Tibial nerve (tissue), 4 donors: ENCODE results near the gene IFI44. TPM values are rescaled to one million over a fixed set of nuclear protein-coding genes. Genes with fewer than 3 reads are reported as not detected.

Source experiments
- DNase-seq, 2 donors: peaks; one replicate each; pipeline ENCODE4 v3.0.0-alpha.2; 2019; ENCODE audit warnings: low spot score in 2 of 2
- H3K27ac ChIP-seq, 4 donors: fragments of 200-600 bp; sonication (generic) in 3 of 4; one replicate each; pipeline ENCODE4 v1.5.1; 2017 to 2019; ENCODE audit warnings: mild to moderate bottlenecking in 1 of 4
- H3K27me3 ChIP-seq, 2 donors: fragments of 200-600 bp; sonication (generic) in 1 of 2; one replicate each; pipeline versions ENCODE4 v1.5.1 to v1.6.0; 2017 to 2019
- H3K36me3 ChIP-seq, 3 donors: fragments of 200-600 bp; sonication (generic); one replicate each; pipeline ENCODE4 v1.5.1; 2018 to 2019
- H3K4me1 ChIP-seq, 4 donors: fragments of 200-600 bp; sonication (generic) in 3 of 4; one replicate each; pipeline ENCODE4 v1.5.1; 2017 to 2019
- H3K4me3 ChIP-seq, 4 donors: fragments of 200-600 bp; sonication (generic) in 3 of 4; one replicate each; pipeline ENCODE4 v1.5.1; 2017 to 2019; ENCODE audit warnings: mild to moderate bottlenecking in 1 of 4, moderate library complexity in 1 of 4
- H3K9me3 ChIP-seq, 4 donors: fragments of 200-600 bp; sonication (generic) in 3 of 4; one replicate each; pipeline ENCODE4 v1.5.1; 2017 to 2019
- EP300 ChIP-seq, 2 donors: sonication (generic); formaldehyde crosslinking; IDR thresholded peaks; one replicate each; pipeline ENCODE4 v1.6.1; 2017; ENCODE audit warnings: antibody characterized with exemption in 2 of 2, mild to moderate bottlenecking in 1 of 2
- POLR2A ChIP-seq, 2 donors: fragments of 450-650 bp; IDR thresholded peaks; one replicate each; pipeline ENCODE4 v1.6.1; 2017; ENCODE audit warnings: antibody characterized with exemption in 2 of 2, mild to moderate bottlenecking in 2 of 2, moderate library complexity in 2 of 2
- WGBS, 2 donors: methylation state at CpG; one replicate each; pipeline ENCODE4 v1.1.5; 2018; 5-methylcytosine and 5-hydroxymethylcytosine counted together
- total RNA-seq, 4 donors: library from RNA; depleted of rRNA; stranded (reverse); fragments of >200 nt; gene quantifications; one replicate each; pipeline ENCODE4 v1.1.0, GENCODE V29; 2016
- TF ChIP-seq, protein P1 (sequence below), 5 experiments: fragments of 200-600 bp in 3 of 5; fragments of 450-650 bp in 2 of 5; sonication (generic) in 3 of 5; IDR thresholded peaks; one replicate each; pipeline ENCODE4 v1.5.1; 2016 to 2019; ENCODE audit warnings: antibody characterized with exemption in 5 of 5, mild to moderate bottlenecking in 3 of 5, moderate library complexity in 2 of 5

The IFI44 gene
- total RNA-seq, 4 donors from 2014 or later = 19.8 to 39.8 (median 27.3) TPM

DNA sequence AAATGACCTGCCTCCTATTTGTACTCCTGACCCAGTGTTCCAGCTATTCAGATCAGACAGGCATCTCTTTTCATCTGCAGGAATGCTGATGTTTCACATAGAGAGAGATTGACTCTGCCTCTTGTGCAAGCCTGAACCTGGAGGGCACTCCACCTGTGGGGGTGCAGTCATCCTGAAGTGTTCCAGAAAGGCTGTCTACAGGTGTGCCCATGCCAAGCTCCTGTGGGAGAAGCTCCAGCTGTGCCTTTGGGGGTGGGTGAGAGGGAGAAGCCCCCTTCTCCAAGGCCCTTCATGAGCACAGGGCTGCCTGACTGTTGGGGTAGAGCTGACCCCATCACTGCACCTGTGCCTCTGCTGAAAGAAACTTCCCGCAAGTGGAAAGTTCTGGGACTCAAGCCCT lies 22.8 kb downstream of the IFI44 start:
- Histone ChIP-seq H3K9me3 (no peaks in the 10 kb centered on the region), H3K4me3 (no peak overlapping the region), H3K4me1 (peaks cover 0 to 7% (median 0%) of the 10 kb centered on the region in 4 donors), H3K27me3 (no peaks in the 10 kb centered on the region), H3K27ac (no peak overlapping the region), H3K36me3 (peaks cover 0 to 18% (median 0%) of the 10 kb centered on the region in 3 donors)
- TF ChIP-seq, protein P1, sequence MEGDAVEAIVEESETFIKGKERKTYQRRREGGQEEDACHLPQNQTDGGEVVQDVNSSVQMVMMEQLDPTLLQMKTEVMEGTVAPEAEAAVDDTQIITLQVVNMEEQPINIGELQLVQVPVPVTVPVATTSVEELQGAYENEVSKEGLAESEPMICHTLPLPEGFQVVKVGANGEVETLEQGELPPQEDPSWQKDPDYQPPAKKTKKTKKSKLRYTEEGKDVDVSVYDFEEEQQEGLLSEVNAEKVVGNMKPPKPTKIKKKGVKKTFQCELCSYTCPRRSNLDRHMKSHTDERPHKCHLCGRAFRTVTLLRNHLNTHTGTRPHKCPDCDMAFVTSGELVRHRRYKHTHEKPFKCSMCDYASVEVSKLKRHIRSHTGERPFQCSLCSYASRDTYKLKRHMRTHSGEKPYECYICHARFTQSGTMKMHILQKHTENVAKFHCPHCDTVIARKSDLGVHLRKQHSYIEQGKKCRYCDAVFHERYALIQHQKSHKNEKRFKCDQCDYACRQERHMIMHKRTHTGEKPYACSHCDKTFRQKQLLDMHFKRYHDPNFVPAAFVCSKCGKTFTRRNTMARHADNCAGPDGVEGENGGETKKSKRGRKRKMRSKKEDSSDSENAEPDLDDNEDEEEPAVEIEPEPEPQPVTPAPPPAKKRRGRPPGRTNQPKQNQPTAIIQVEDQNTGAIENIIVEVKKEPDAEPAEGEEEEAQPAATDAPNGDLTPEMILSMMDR (IDR thresholded peaks at IDR 0.05) = no peak
- TF ChIP-seq EP300 (IDR thresholded peaks at IDR 0.05) (no peak), POLR2A (IDR thresholded peaks at IDR 0.05) (no peak)
- DNase-seq = no peak
- 94 to 100% methylated on average over 1 of the region's 1 CpG for WGBS, 2 donors

GRCh38 chr1:78673120-78673519 lies 23.5 kb downstream of the IFI44 start:
- no peak for DNase-seq
- Histone ChIP-seq H3K9me3 (no peaks in the 10 kb centered on the region), H3K27ac (no peak overlapping the region), H3K4me1 (peaks cover 0 to 7% (median under 1%) of the 10 kb centered on the region in 4 donors), H3K36me3 (peaks cover 0 to 18% (median 0%) of the 10 kb centered on the region in 3 donors), H3K4me3 (no peak overlapping the region), H3K27me3 (no peaks in the 10 kb centered on the region)
- TF ChIP-seq, protein P1 (IDR thresholded peaks at IDR 0.05) = no peak
- TF ChIP-seq EP300 (IDR thresholded peaks at IDR 0.05) = no peak
- no peak for TF ChIP-seq POLR2A (IDR thresholded peaks at IDR 0.05)
- 91 to 95% methylated on average over 5 of the region's 5 CpGs for WGBS, 2 donors

GRCh38 chr1:78676347-78676982 lies 26.8 kb downstream of the IFI44 start:
- WGBS, 2 donors = 33 to 36% methylated on average over 9 of the region's 9 CpGs
- H3K27me3 ChIP-seq = no peaks in the 10 kb centered on the region

GRCh38 chr1:78676993-78677392 lies 27.4 kb downstream of the IFI44 start:
- H3K4me3 ChIP-seq = no peak overlapping the region
- H3K4me1 ChIP-seq = peaks cover 0 to 7% (median 2%) of the 10 kb centered on the region in 4 donors
- H3K9me3 ChIP-seq = no peaks in the 10 kb centered on the region
- WGBS, 2 donors = 45 to 53% methylated on average over 3 of the region's 3 CpGs
- H3K36me3 ChIP-seq = peaks cover 0 to 18% (median 0%) of the 10 kb centered on the region in 3 donors
- H3K27ac ChIP-seq = no peak overlapping the region
- H3K27me3 ChIP-seq = no peaks in the 10 kb centered on the region
- DNase-seq = no peak
- TF ChIP-seq EP300 (IDR thresholded peaks at IDR 0.05) (no peak), POLR2A (IDR thresholded peaks at IDR 0.05) (no peak)
- TF ChIP-seq, protein P1 (IDR thresholded peaks at IDR 0.05) = no peak

More at GRCh38 chr1:78676347-78676982, 26.8 kb downstream of the IFI44 start:
- no peak overlapping the region for H3K4me3 ChIP-seq
- H3K27ac ChIP-seq = no peak overlapping the region
- peak; percentile 32 to 92 for DNase-seq
- no peaks in the 10 kb centered on the region for H3K9me3 ChIP-seq
- TF ChIP-seq, protein P1 (IDR thresholded peaks at IDR 0.05) = peak; percentile 77 to 84 (median 82)
- TF ChIP-seq EP300 (IDR thresholded peaks at IDR 0.05) = no peak
- peaks cover 0 to 18% (median 0%) of the 10 kb centered on the region in 3 donors for H3K36me3 ChIP-seq
- peaks cover 0 to 7% (median 2%) of the 10 kb centered on the region in 4 donors for H3K4me1 ChIP-seq

GRCh38 chr1:78677788-78678187 lies 28.2 kb downstream of the IFI44 start:
- peaks cover 0 to 7% (median 2%) of the 10 kb centered on the region in 4 donors for H3K4me1 ChIP-seq
- 90 to 91% methylated on average over 3 of the region's 3 CpGs for WGBS, 2 donors
- no peak overlapping the region for H3K27ac ChIP-seq
- TF ChIP-seq POLR2A (IDR thresholded peaks at IDR 0.05) = no peak
- TF ChIP-seq, protein P1 (IDR thresholded peaks at IDR 0.05) = no peak
- no peak for TF ChIP-seq EP300 (IDR thresholded peaks at IDR 0.05)
- H3K27me3 ChIP-seq = no peaks in the 10 kb centered on the region
- H3K36me3 ChIP-seq = peaks cover 0 to 10% (median 0%) of the 10 kb centered on the region in 3 donors
- H3K9me3 ChIP-seq = no peaks in the 10 kb centered on the region
- H3K4me3 ChIP-seq = no peak overlapping the region
- no peak for DNase-seq
